Stimulated activated CD4-positive, alpha-beta T cell treated with anti-CD3 and anti-CD28 coated beads, Interleukin-15, amount 100 ng/mL, for 48 hours (primary cell): ENCODE results near the gene RRAGD.

Experiments
- DNase-seq, 2 donors: peaks; one replicate each; pipeline ENCODE4 v3.0.0-alpha.2; 2020; ENCODE audit warnings: low read depth in 2 of 2

RRAGD gene

GRCh38 chr6:89375427-89376267 is 36.4 kb downstream of the RRAGD start:
- peak; percentile 24 to 27 for DNase-seq

DNA sequence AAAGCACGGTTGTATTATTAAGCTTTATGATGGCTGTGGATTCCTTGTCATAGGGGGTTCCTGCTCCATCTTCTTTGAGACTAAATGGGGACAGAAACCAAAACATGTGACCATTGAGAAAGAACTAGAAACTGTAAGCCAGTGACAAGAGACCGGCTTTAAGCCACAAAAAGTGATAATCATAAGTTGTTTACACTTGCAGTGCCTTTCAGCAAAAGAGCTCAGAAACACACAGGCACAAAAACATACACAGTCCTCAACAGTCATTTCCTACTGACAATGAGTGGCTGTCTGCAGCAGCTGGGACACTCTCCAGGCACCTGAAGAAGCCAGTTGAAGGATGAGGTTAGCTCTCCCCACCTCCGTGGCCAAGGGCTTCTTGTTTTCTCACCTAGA is 39.6 kb downstream of the RRAGD start:
- no peak for DNase-seq

- DNase-seq = peak; percentile 64 to 68
These were observed 40.1 kb downstream of the RRAGD start for GRCh38 chr6:89371849-89372505.

GRCh38 chr6:89368999-89369398 is 43.1 kb downstream of the RRAGD start:
- DNase-seq = no peak

DNA sequence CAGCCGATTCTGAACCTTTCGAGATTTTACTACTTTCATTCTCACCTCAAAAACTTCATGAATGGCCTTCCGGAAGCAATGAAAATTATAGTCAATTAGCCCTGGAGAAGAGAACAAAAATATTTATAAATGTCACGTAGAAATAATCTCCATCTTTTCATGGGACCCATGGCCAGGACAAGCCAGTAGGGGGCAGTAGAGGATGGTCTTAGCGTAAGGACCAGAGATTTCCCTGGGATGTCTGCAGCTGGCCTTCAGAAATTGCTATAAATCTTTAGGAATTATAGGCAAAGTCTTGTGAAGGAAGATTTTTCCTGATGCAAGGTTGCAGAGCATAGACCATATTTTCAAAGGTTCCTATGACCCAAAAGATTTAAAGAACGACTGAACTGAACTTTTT is 44.0 kb downstream of the RRAGD start:
- DNase-seq = peak in 1 of 2 donors; percentile 48

DNA sequence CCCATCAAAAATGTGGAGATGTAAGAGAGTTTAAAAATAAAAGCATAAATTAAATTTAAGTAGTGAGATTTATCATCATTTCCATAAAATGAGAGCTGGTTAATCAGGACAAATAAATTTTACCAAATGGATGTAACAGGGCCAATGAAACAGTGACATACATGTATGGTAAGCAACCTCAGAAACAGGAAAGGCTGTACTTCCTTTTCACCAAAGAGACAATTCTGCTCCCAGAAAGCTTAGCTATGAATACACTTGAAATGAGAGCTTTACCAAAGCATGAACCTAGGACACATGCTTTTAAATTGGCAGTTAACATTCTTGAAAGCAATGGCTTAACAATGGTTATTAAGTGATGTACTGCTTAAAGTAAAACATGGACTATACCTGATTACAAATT is 47.5 kb downstream of the RRAGD start:
- no peak for DNase-seq

DNA sequence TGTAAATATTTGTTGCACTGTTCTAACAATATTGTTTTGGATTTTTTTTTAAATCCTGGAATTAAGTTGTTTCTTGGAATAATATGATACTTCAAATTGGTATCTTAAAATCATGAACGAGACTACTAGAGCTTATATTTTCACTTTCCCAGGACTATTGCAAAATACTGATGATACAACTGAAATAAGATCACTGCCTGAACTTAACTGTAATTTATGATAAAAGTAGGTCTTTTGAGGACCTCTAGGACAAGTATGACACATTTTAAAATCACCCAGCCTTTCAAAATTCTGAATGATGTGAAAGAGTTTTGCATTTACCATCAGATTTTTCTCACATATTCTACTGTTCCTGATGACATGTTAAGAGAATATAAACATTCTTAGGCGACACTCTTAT is 50.9 kb downstream of the RRAGD start:
- DNase-seq = no peak

DNA sequence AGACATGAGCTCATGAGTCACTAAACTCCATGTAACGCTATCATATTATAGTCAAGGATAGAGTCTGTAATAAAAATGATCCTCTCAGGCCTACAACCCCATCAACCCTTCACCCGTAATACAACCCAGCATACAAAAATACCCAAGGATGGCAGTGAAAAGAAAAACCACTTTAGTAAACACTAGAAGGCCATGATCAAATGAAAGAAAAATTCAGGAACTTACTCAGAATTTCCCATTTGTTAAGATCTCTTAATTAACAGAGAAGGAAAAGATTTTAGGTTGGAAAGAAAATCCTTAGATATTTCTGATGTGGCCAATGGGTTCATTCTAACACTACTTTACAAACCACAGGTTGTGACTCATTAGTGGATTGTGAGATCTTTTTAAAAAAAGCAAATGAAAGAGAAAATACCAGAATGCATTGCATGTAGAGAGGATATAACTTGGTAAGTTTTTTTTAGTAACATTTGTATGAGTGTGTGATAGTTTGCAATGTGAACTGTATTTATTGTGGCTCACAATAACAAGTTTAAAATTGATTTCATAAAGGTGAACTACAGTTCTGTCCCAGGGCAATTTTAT is 51.6 kb downstream of the RRAGD start:
- DNase-seq = no peak

DNA sequence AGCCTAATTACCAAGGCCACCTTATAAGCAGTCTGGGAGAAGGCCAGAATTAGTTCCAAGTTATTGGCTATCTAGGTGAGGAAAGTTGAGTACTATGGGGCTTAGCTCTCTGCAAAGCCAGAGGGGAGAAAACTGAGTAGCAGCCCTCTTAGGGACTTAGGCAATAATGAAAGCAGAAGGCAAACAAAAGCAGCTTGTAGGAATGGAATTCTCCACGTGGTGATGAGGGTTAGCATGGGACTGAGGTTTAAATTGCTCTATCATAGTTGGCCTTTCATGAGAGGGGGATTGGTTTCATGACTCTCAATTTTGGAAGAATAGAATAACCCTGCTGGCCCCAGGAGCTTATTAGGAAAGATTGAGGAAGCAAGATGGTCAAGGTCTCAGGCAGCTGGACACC is 52.5 kb downstream of the RRAGD start:
- DNase-seq = no peak

- no peak for DNase-seq
These were observed 54.7 kb downstream of the RRAGD start for GRCh38 chr6:89357390-89357789.

- DNase-seq = no peak
These were observed 55.4 kb downstream of the RRAGD start for GRCh38 chr6:89356642-89357170.

- no peak for DNase-seq
These were observed 56.4 kb downstream of the RRAGD start for GRCh38 chr6:89355511-89356194.

GRCh38 chr6:89353702-89354392 is 58.2 kb downstream of the RRAGD start:
- DNase-seq = no peak

DNA sequence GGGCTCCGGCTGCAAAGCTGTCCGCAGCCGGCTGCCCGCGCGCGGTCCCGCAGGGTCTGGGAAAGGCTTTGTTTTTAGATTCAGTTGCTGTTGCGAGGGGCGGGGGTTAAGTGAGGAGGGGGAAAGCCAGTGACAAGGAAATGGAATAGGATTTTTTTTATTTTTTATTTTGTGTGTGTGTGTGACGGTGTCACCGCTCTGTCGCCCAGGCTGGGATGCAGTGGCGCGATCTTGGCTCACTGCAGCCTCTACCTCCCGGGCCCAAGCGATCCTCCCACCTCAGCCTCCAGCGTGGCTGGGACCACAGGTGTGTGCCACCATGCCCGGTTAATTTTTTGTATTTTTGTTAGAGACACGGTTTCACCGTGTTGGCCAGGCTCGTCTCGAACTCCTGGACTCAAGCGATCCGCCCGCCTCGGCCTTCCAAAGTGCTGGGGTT is 58.9 kb downstream of the RRAGD start:
- no peak for DNase-seq

DNA sequence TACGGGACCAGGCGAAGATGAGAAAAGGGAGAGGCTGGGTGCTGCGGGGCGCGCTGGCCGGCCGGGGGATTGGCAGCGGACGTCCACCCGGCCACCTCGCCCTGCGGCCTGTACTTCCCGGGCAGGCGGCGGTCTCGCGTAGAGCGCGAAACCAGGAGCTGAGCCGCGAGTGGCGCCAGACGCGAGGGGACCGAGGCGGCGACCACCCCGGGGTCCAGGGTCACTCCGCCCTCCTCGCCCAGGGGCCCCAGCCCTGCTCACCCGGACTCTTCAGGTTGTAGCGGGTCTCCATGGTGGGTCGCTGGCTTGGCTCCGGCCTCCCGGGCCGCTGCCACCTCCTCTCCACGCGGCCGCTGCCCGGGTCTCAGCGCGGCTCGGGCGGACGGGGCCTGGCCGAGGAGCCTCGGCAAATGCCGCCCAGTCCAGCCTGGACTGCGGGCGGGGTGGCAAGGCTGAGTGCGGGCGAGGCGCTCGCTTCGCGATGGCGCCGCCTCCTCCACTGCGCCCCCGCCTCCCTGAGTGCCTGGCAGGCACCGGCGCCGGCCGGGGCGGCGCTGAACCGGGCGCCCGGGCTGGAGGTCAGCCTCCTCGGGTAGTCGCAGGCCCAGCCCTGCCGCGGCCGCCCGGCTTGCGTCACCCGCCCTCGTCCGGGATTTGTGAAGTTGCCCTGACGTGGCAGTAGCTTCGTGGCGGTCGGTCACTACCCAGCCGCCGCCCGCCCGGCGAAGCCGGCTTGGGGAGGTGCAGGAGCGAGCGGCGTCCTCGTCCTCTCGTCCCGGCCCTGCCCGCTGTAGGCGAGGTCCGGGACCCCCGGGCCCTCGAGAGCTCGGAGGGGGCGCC is 59.6 kb downstream of the RRAGD start, which contains the start of gene UBE2J1:
TSS of gene UBE2J1 (minus strand) at position 445 of the 840 bp plus-strand sequence. CDS start at position 292, 153 bp downstream.
- peak; percentile 40 to 63 for DNase-seq

GRCh38 chr6:89351671-89352277 is 60.3 kb downstream of the RRAGD start:
- DNase-seq = no peak

GRCh38 chr6:89350281-89350966 is 61.6 kb downstream of the RRAGD start:
- DNase-seq = no peak

DNA sequence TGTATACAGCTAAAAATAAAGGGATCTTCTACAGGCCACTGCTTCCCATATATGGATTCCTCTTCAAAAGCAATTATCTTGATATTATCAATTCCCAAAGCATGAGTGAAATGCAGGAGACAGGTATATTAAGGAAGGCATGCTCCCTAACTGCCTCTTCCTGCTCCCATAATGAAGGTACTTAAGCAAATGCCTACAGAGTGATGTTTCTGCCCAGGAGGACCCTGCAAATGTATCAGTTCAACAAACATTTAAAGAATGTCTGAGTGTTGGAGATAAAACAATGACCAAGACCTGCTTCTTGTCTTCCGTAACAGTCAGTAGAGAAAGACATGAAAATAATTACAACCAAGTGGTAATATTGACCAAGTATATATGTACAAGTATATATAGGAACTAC is 63.7 kb downstream of the RRAGD start:
- DNase-seq = no peak

DNA sequence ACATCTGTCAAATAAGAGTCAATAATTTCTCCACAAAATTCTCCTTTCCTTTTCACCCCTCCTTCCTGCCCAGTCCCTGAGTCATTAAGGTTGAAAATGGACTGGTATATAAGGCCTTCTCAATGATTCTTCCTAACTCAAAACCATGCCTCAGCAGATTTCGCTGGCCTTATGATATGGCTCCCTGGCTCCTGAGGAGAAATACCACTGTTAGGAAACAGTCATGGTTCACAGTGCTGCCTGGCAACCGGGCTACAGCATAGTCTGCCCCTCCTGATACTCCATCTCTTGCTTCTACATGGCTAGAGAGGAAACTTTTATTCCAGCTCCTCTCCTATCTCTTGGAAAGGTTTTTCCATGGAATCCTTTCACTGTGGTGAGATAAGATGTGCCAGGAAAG is 64.2 kb downstream of the RRAGD start:
- DNase-seq = no peak
